CD14-positive monocyte (primary cell): Measurements from ENCODE around the gene PLPP6. TPM values are rescaled to one million over a fixed set of nuclear protein-coding genes. Genes with fewer than 3 reads are reported as not detected.

Experiments
- DNase-seq, 3 donors: peaks; one replicate each; pipeline ENCODE4 v3.0.0-alpha.2; 2011 to 2022
- H2AFZ ChIP-seq: 2 replicates; pipeline ENCODE4 v1.6.0; 2012; ENCODE audit warnings: mild to moderate bottlenecking, low read depth, low read length, inconsistent platforms; ENCODE audit not compliant: insufficient read depth, poor library complexity, severe bottlenecking
- H3K27ac ChIP-seq, 2 donors: 1 replicate in 1 of 2; 2 replicates in 1 of 2; pipeline ENCODE4 v1.5.1; 2012 to 2013; ENCODE audit warnings: low read length in 2 of 2, control low read depth in 1 of 2, inconsistent platforms in 1 of 2, low read depth in 1 of 2, mild to moderate bottlenecking in 1 of 2
- H3K27me3 ChIP-seq, 2 donors: one replicate each; pipeline versions ENCODE4 v1.6.0 to v1.6.1; 2011 to 2013; ENCODE audit warnings: low read length in 2 of 2; ENCODE audit not compliant: control insufficient read depth in 2 of 2, insufficient read depth in 2 of 2
- H3K36me3 ChIP-seq, 2 donors: replicated peaks in 1 of 2; 1 replicate in 1 of 2; 2 replicates in 1 of 2; pipeline versions ENCODE4 v1.5.1 to v1.6.1; 2012 to 2013; ENCODE audit warnings: low read length in 2 of 2, control low read depth in 1 of 2, inconsistent platforms in 1 of 2, mild to moderate bottlenecking in 1 of 2; ENCODE audit not compliant: insufficient read depth in 2 of 2, control insufficient read depth in 1 of 2
- H3K4me1 ChIP-seq, 2 donors: 1 replicate in 1 of 2; 2 replicates in 1 of 2; pipeline versions ENCODE4 v1.5.1 to v1.6.1; 2012 to 2013; ENCODE audit warnings: low read length in 2 of 2, control low read depth in 1 of 2, inconsistent platforms in 1 of 2, mild to moderate bottlenecking in 1 of 2, moderate library complexity in 1 of 2; ENCODE audit not compliant: insufficient read depth in 2 of 2, control insufficient read depth in 1 of 2
- H3K4me2 ChIP-seq: replicated peaks from 2 replicates; pipeline ENCODE3; 2012; ENCODE audit warnings: low read length, moderate library complexity, mild to moderate bottlenecking; ENCODE audit not compliant: poor library complexity, severe bottlenecking; ENCODE audit errors: extremely low read depth
- H3K4me3 ChIP-seq, 3 experiments: fragments of 200-600 bp in 1 of 3; sonication (generic) in 1 of 3; replicated peaks in 1 of 3; 1 replicate in 2 of 3; 2 replicates in 1 of 3; pipeline ENCODE4 v1.5.1; 2011 to 2013; ENCODE audit warnings: low read length in 3 of 3, mild to moderate bottlenecking in 3 of 3, control low read depth in 2 of 3, low read depth in 2 of 3, inconsistent platforms in 1 of 3, moderate library complexity in 1 of 3
- H3K79me2 ChIP-seq: 2 replicates; pipeline ENCODE4 v1.6.0; 2012; ENCODE audit warnings: mild to moderate bottlenecking, control low read depth, inconsistent platforms, low read length, moderate library complexity; ENCODE audit not compliant: insufficient read depth
- H3K9ac ChIP-seq: 2 replicates; pipeline ENCODE4 v1.6.0; 2017; ENCODE audit warnings: low read length, mild to moderate bottlenecking; ENCODE audit not compliant: insufficient read depth, poor library complexity, severe bottlenecking
- H3K9me3 ChIP-seq, 2 donors: replicated peaks in 1 of 2; 1 replicate in 1 of 2; 2 replicates in 1 of 2; pipeline versions ENCODE4 v1.5.1 to v1.6.1; 2012 to 2013; ENCODE audit warnings: low read length in 2 of 2, control low read depth in 1 of 2; ENCODE audit not compliant: control insufficient read depth in 1 of 2, insufficient read depth in 1 of 2
- H4K20me1 ChIP-seq: 2 replicates; pipeline ENCODE4 v1.6.0; 2012; ENCODE audit warnings: mild to moderate bottlenecking, low read length, control low read depth, moderate library complexity; ENCODE audit not compliant: insufficient read depth
- H3K27ac Mint-ChIP-seq, 7 donors: one replicate each; pipeline ENCODE4 v1.8.0; 2020; ENCODE audit warnings: mild to moderate bottlenecking in 7 of 7, mixed read lengths in 7 of 7, moderate library complexity in 6 of 7, inconsistent platforms in 2 of 7
- H3K27me3 Mint-ChIP-seq, 3 donors: one replicate each; pipeline ENCODE4 v1.8.0; 2021 to 2022; ENCODE audit warnings: low read depth in 3 of 3, mild to moderate bottlenecking in 3 of 3, mixed read lengths in 3 of 3, moderate library complexity in 3 of 3, inconsistent platforms in 1 of 3
- H3K36me3 Mint-ChIP-seq, 2 donors: one replicate each; pipeline ENCODE4 v1.8.0; 2020; ENCODE audit warnings: mixed read lengths in 2 of 2, inconsistent platforms in 1 of 2, mild to moderate bottlenecking in 1 of 2
- H3K4me1 Mint-ChIP-seq: one replicate; pipeline ENCODE4 v1.8.0; 2020; ENCODE audit warnings: mild to moderate bottlenecking, mixed read lengths
- H3K4me3 Mint-ChIP-seq, 2 donors: one replicate each; pipeline ENCODE4 v1.8.0; 2020; ENCODE audit warnings: mild to moderate bottlenecking in 2 of 2, mixed read lengths in 2 of 2, moderate library complexity in 1 of 2
- H3K9me3 Mint-ChIP-seq, 7 donors: one replicate each; pipeline ENCODE4 v1.8.0; 2020 to 2022; ENCODE audit warnings: mixed read lengths in 7 of 7, mild to moderate bottlenecking in 6 of 7, moderate library complexity in 6 of 7, inconsistent platforms in 2 of 7
- CTCF ChIP-seq: fragments of 200-600 bp; IDR thresholded peaks from one replicate; pipeline ENCODE4 v1.8.0; 2022; ENCODE audit warnings: antibody characterized with exemption, mild to moderate bottlenecking
- WGBS: methylation state at CpG from one replicate; pipeline ENCODE4 v1.1.5; 2013; ENCODE audit warnings: missing lambda C conversion rate; ENCODE audit not compliant: insufficient coverage; 5-methylcytosine and 5-hydroxymethylcytosine counted together
- intact Hi-C, 2 donors: fragments of 100-400 bp; cut with micrococcal nuclease; formaldehyde crosslinking; loops; one replicate each; pipeline versions ENCODE4 v1.15.0 to v1.15.1; 2023
- polyA plus RNA-seq, 3 donors: library from polyadenylated mRNA; depleted of rRNA in 1 of 3; unstranded in 2 of 3; stranded (reverse) in 1 of 3; fragments of 300-500 nt in 2 of 3; fragments of >200 nt in 1 of 3; fragmentation: Illumina TruSeq in 2 of 3; gene quantifications; 1 replicate in 2 of 3; 2 replicates in 1 of 3; pipeline ENCODE4 v1.2.3, GENCODE V29; 2012 to 2021

The PLPP6 gene
- polyA plus RNA-seq, 3 donors = 1.6 to 1.8 (median 1.8) TPM

- H3K4me3 ChIP-seq = no peak overlapping the region
- H3K36me3 ChIP-seq = no peaks in the 10 kb centered on the region
- TF ChIP-seq CTCF = no peak
- Mint-ChIP-seq H3K4me1 (peaks cover 2% of the 10 kb centered on the region), H3K4me3 (no peak overlapping the region), H3K36me3 (no peaks in the 10 kb centered on the region), H3K27ac (no peak overlapping the region), H3K27me3 (peaks cover 16 to 29% (median 18%) of the 10 kb centered on the region in 3 donors), H3K9me3 (no peaks in the 10 kb centered on the region)
- H2AFZ ChIP-seq = no peak overlapping the region
- intact Hi-C loops = loop anchor here in 1 of 2 donors (10.0 kb wide), 3 partner anchors 73 to 313 kb away; partner anchors contain the start of genes AK3, JAK2 and RCL1
- H3K4me1 ChIP-seq = peaks cover 0 to 2% of the 10 kb centered on the region in 2 donors
- H3K27me3 ChIP-seq = peaks cover 12 to 14% of the 10 kb centered on the region in 2 donors
- H3K27ac ChIP-seq = no peak overlapping the region
- H3K9ac ChIP-seq = no peak overlapping the region
- no peak for DNase-seq
- no peak overlapping the region for H3K4me2 ChIP-seq
- WGBS = 100% methylated on average over 1 of the region's 1 CpG
- H3K79me2 ChIP-seq = no peaks in the 10 kb centered on the region
- no peaks in the 10 kb centered on the region for H4K20me1 ChIP-seq
- no peaks in the 10 kb centered on the region for H3K9me3 ChIP-seq
Measured at GRCh38 chr9:4671737-4672136, 9.6 kb downstream of the PLPP6 start.

GRCh38 chr9:4674783-4675182 lies 12.7 kb downstream of the PLPP6 start:
- Histone ChIP-seq H4K20me1 (no peaks in the 10 kb centered on the region), H2AFZ (no peak overlapping the region), H3K9me3 (no peaks in the 10 kb centered on the region), H3K79me2 (peaks cover 2% of the 10 kb centered on the region), H3K4me3 (no peak overlapping the region), H3K4me2 (no peak overlapping the region), H3K4me1 (peaks cover 8 to 10% of the 10 kb centered on the region in 2 donors), H3K9ac (no peak overlapping the region), H3K27me3 (no peaks in the 10 kb centered on the region), H3K36me3 (no peaks in the 10 kb centered on the region), H3K27ac (no peak overlapping the region)
- Mint-ChIP-seq H3K4me1 (no peaks in the 10 kb centered on the region), H3K27me3 (peaks cover 2 to 13% (median 3%) of the 10 kb centered on the region in 3 donors), H3K9me3 (no peaks in the 10 kb centered on the region), H3K27ac (no peak overlapping the region), H3K36me3 (no peaks in the 10 kb centered on the region), H3K4me3 (no peak overlapping the region)
- no peak for DNase-seq
- intact Hi-C loops = loop anchor here in 1 of 2 donors (10.0 kb wide), 3 partner anchors 70 to 310 kb away; partner anchors contain the start of genes AK3, JAK2 and RCL1
- TF ChIP-seq CTCF = no peak
